IPS DF 4.7 (cell line): ENCODE data around the gene FOXG1.

Experiments used
- DNase-seq: peaks from one replicate; pipeline ENCODE4 v3.0.0-alpha.2; 2013; ENCODE audit warnings: low spot score; ENCODE audit errors: extremely low read depth

FOXG1 gene

DNA sequence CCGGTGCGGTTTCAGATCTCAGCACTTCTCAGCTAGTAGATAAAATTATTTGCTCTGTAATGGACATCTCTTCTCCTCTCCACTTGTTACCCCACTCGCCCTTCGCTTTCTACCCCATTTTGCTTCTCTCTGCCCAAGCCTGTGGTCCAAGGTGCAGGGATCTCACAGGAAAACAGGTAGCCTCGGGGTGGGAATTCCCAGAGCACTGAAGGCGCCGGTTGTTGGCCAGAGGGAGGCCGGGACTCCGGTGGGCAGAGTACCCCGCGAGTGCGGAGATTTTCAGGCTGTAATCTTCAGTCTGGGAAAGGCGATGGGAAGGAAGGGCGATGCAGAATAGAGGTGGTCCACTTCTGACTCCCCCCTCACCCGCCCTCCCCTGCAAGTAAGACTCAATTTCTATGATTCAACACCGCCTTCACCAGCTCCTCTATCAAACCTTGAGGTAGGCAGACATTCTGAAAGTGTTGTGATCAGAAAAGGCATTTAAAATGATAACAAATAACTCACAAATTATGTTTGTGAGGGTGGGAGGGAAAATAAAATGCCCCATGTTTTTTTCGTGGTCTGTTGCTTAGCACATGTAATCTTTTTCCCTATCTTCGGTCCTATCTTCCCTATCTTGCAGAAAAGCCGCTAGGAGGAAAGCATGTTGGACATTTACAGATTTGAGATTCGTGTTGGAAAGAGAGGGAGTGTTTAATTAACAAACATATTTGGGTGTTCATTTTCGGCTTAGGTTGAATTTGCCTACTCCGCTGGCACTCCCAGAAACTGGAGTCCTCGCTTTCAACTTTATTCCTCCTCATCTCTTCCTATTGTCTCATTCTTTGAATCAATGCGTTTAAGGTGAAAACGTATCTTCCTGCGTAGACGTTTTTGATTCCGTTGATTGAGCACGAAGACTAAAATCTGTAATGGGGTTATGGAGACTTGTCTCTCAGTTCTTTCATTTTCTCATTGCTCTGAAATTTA, 8.5 kb downstream of the FOXG1 start:
- no peak for DNase-seq

DNA sequence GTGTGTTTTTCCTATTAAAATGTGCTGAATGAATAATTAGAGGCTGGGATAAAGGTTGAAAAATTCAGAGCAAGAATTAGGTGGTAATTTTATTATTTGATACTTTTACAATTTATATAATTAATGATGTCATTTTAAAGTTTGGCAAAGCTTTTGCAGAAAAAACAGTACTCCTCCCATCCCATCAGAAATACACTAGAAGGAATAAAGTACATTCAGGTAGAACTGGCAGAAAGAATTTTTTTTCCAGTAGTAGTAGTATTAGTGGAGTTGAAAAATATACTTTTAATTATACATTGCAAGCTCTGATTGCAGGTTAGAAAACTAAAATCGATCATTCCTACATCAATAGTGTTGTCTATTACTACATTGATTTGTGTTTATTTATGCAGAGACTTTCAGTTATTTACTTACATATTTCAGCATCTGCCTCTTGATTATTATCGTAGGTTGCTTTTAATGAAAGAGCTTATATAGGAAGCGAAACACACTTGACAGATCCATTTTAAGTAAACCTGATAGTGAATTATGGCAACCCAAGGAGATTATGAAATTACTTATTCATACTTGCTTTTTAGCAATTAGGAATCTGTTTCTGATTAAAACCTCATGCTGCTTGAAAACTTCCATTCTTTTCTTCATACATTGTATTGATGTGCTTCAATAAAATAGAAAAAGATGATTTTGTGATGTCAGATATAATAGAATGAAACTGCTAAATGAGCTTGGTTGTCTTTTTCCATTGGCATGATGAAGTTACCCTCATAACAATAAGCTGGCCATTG, 10.1 kb downstream of the FOXG1 start:
- DNase-seq = no peak

GRCh38 chr14:28777471-28778137, 11.0 kb downstream of the FOXG1 start:
- no peak for DNase-seq

DNA sequence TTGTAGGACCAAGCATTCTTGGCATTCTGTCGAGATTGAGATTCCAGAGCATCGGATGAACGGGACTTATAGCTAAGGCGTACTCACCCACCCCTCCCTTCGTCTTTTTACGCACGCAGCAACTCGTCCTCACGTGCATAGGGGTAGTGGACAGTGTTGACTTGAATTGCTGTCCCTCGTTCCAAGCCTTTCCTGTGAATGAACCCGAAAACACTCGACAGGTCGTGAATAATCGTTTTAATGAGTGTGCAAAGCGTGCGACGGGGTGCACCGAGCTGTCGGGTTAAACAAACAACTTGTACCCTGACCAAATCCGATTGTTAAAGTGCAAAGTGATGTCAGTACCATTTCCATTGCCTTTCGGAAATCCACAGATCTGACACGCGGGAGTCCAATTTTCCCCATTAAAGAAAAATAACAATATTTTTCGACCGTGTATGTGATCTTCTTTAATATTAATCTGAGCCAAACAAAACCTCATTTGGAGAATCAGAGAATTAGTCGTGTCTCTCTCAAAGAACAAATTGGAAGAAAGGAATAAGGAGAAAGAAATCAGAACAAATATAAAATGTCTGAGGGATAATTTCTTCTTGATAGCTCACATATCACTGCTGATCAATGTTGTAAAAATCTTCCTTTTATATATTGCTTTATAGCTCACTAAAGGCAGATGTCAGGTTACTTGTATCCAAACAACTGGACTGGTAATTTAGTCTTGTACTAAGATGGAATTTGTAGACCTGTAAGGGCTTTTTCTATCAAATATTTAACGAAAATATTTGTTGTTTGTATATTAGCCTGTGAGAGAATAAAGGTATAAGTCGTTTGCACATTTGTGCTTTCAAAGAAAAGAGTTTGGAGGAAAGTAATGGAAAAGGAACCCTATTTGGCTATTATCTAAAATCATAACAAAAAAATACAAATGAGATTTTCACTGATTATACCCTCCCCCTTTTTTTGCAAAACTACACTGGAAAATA, 11.8 kb downstream of the FOXG1 start:
- DNase-seq = no peak

- no peak for DNase-seq
Observed at GRCh38 chr14:28779456-28779855, 12.9 kb downstream of the FOXG1 start.

- no peak for DNase-seq
Observed at GRCh38 chr14:28780843-28781820, 14.5 kb downstream of the FOXG1 start.

DNA sequence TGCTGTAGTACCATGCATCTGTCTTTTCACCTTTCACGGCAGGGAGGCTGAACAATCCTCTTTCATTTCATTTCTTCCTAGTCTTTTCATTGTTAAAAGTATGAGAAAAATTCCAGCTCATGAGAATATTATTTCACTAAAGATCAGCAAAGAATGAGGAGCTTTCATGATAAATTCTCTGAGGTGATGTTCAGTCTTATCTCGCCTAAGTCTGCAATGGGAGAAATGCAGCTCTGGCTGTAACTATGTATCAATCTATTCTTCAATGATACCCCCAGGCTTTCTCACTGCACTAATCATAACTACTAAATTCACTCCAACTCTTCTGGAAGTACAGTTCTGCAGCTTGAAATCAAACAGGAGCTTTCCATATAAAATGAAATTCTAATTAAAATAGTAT, 15.7 kb downstream of the FOXG1 start:
- no peak for DNase-seq

- DNase-seq = no peak
Observed at GRCh38 chr14:28783664-28784063, 17.1 kb downstream of the FOXG1 start.

GRCh38 chr14:28784096-28785048, 17.8 kb downstream of the FOXG1 start:
- DNase-seq = no peak

DNA sequence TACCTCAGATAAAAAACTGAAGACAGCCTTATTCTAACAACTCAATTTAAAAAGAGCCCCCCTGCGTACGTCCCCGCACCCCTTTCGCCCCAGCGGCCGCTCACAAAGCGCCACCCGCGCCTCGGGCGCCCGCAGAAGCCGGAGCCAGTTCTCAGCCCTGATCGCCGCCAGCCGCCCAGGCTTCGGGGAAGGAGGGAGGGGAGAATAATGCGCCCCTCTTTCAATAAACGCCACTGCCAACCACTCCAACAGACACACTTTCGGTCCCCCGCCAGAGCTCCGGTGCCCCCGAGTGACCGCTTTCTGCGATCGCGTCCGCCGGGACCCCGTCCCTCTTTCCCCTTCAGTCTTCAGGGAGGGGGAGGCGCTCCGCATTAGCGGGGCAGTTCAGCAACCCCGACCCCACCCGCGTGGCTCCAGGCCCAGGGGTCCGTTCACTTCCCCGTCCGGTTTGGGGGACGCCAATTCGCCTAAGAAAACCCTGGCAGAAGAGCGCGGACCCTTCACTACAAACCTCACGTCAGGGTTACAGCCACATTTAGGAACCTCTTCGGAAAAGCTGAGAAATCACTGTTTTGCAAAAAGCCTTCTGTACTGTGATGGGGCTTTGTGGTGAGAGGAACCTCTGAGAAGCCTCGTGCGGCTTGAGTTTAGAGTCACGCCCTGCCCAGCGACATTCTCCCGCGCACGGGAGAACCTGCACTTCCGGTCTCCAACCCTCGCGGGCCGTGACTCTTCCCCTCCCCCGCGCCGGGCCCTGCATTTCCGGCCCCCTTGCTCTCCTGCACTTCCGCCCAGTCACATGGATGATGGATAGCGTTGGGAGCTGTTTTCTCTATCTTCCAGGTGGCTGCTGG, 18.7 kb downstream of the FOXG1 start:
- DNase-seq = no peak

GRCh38 chr14:28807518-28807917, 40.9 kb downstream of the FOXG1 start:
- DNase-seq = no peak

DNA sequence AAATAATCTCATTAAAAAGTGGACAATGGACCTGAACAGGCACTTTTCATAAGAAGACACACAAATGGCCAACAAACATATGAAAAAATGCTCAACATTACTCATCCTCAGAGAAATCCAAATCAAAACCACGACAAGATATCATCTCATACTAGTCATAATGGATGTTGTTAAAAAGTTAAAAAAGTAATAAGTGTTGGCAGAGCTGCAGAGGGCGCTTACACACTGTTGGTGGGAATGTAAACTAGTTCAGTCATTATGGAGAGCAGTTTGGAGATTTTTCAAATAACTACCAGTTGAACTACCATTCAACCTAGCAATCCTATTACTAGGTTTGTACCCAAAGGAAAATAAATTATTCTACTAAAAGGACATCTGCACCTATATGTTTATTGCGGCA, 47.2 kb downstream of the FOXG1 start:
- DNase-seq = no peak
